Measurements from ENCODE around the gene UBXN7. TPM values are rescaled to one million over a fixed set of nuclear protein-coding genes. Genes with fewer than 3 reads are reported as not detected.

The UBXN7 gene
- total and polyA plus RNA-seq, 2 of the 8 experiments (the other 6 are each of a cell fraction or from before 2014, with no cell fraction given) = 18.5 to 109 TPM

GRCh38 chr3:196463804-196464203 is 31.6 kb upstream of the UBXN7 start:
- H3K23me2 ChIP-seq (ENCODE audit: low read depth, low read length) = peaks cover 10% of the 10 kb centered on the region; the same call in 1 of the 2 replicates
- H4K91ac ChIP-seq (replicated peaks; ENCODE audit: insufficient read length, low read length) = no peak overlapping the region
- TF ChIP-seq EZH2 (IDR thresholded peaks at IDR 0.05; ENCODE audit: low read depth, low read length, severe bottlenecking) = no peak
- TF ChIP-seq CREB1 (IDR thresholded peaks at IDR 0.05) = no peak
- TF ChIP-seq CEBPB (IDR thresholded peaks at IDR 0.05; ENCODE audit: low read depth, low read length) = no peak
- no peak for TF ChIP-seq KDM4A (IDR thresholded peaks at IDR 0.05; ENCODE audit: low read depth, low read length, severe bottlenecking)
- no peak for TF ChIP-seq TEAD4 (IDR thresholded peaks at IDR 0.05; ENCODE audit: low read depth, low read length)
- no peak for TF ChIP-seq POLR2A (IDR thresholded peaks at IDR 0.05; ENCODE audit: control extremely low read depth in 1 of 2, low read depth in 2 of 2, low read length in 2 of 2)
- TF ChIP-seq TAF1 (IDR thresholded peaks at IDR 0.05; ENCODE audit: low read depth, low read length) = no peak
- TF ChIP-seq PHF8 (conservative IDR thresholded peaks at IDR 0.05; ENCODE audit: low read depth, low read length) = no peak
- no peak for TF ChIP-seq HDAC2 (IDR thresholded peaks at IDR 0.05; ENCODE audit: borderline replicate concordance in 1 of 2, low read depth in 2 of 2, low read length in 2 of 2)
- no peak for TF ChIP-seq EP300 (IDR thresholded peaks at IDR 0.05; ENCODE audit: borderline replicate concordance in 1 of 2, low read depth in 2 of 2, low read length in 2 of 2)
- TF ChIP-seq NRF1 (IDR thresholded peaks at IDR 0.05; ENCODE audit: low read depth, low read length) = no peak
- no peak overlapping the region for H2BK15ac ChIP-seq (ENCODE audit: low read length)
- no peak overlapping the region for H2BK12ac ChIP-seq (ENCODE audit: low read depth, low read length)
- DNase-seq (ENCODE audit: low read depth in 1 of 2, low spot score in 2 of 2) = no peak
- no peak overlapping the region for H2BK120ac ChIP-seq (replicated peaks; ENCODE audit: low read depth, low read length)
- H4K20me1 ChIP-seq (replicated peaks in 1 of 2; ENCODE audit: control insufficient read depth in 1 of 2, insufficient read depth in 2 of 2, low read length in 2 of 2) = no peaks in the 10 kb centered on the region
- no peak overlapping the region for H3K56ac ChIP-seq (replicated peaks; ENCODE audit: insufficient read length, low read depth, low read length)
- WGBS, 2 experiments (ENCODE audit: extremely low coverage in 1 of 2, insufficient coverage in 1 of 2, insufficient read length in 1 of 2, insufficient replicate concordance in 2 of 2, low coverage in 1 of 2, low lambda C conversion rate in 2 of 2, missing lambda C conversion rate in 1 of 2) = 91% methylated on average over 3 of the region's 3 CpGs; no CpG with 5 or more reads in 1 of the 2 experiments
- no peak overlapping the region for H3K4ac ChIP-seq (replicated peaks; ENCODE audit: insufficient read length, low read depth, low read length)
- no peak overlapping the region for H4K8ac ChIP-seq (ENCODE audit: extremely low read depth, insufficient read depth, low read length)
- ChIA-PET CTCF (ENCODE audit: partially characterized antibody) (interaction anchor here (1.4 to 1.5 kb wide), 2 partner anchors 10 kb away, joined by 5 read pairs; no protein-coding TSS in a partner anchor), POLR2A (ENCODE audit: partially characterized antibody) (interaction anchor here (1.4 kb wide), 1 partner anchor 10 kb away, joined by 3 read pairs; no protein-coding TSS in a partner anchor)
- no peaks in the 10 kb centered on the region for H3K79me2 ChIP-seq (ENCODE audit: control insufficient read depth in 1 of 2, insufficient read depth in 2 of 2, low read length in 2 of 2)
- H3K4me3 ChIP-seq (ENCODE audit: extremely low read depth in 1 of 4, insufficient read depth in 2 of 4, low read depth in 3 of 4, low read length in 4 of 4) = no peak overlapping the region
- FAIRE-seq = no peak
- H3K9ac ChIP-seq (replicated peaks in 1 of 4; ENCODE audit: extremely low read depth in 1 of 4, low read depth in 3 of 4, low read length in 3 of 4) = no peak overlapping the region
- no peak overlapping the region for H4K5ac ChIP-seq (ENCODE audit: insufficient read length, low read depth, low read length)
- no peaks in the 10 kb centered on the region for H3K4me1 ChIP-seq (replicated peaks in 1 of 4; ENCODE audit: control insufficient read depth in 3 of 4, insufficient read depth in 4 of 4, low read length in 3 of 4)
- H3K9me3 ChIP-seq (ENCODE audit: insufficient read depth in 2 of 2, low read depth in 1 of 2, low read length in 1 of 2) = no peaks in the 10 kb centered on the region
- H3K27me3 ChIP-seq (replicated peaks in 1 of 4; ENCODE audit: control insufficient read depth in 3 of 4, extremely low read depth in 1 of 4, insufficient read depth in 3 of 4, low read length in 3 of 4) = no peaks in the 10 kb centered on the region
- H2BK20ac ChIP-seq (ENCODE audit: low read length) = no peak overlapping the region
- no peak overlapping the region for H3K14ac ChIP-seq (ENCODE audit: insufficient read length)
- no peak overlapping the region for H2AK5ac ChIP-seq (ENCODE audit: low read depth, low read length)
- H3K79me1 ChIP-seq (ENCODE audit: low read depth, low read length) = no peaks in the 10 kb centered on the region
- peaks cover 0 to 3% (median 0%) of the 10 kb centered on the region in 4 experiments; a peak in 1 of 8 replicates for H3K36me3 ChIP-seq (ENCODE audit: control insufficient read depth in 2 of 4, insufficient read depth in 4 of 4, low read length in 3 of 4)
- no peak overlapping the region for H2AFZ ChIP-seq (ENCODE audit: low read length)
- H3K4me2 ChIP-seq (ENCODE audit: insufficient read depth in 1 of 2, low read depth in 2 of 2, low read length in 2 of 2) = no peak overlapping the region
- H3K23ac ChIP-seq (ENCODE audit: insufficient read length) = no peak overlapping the region
- H3K18ac ChIP-seq (ENCODE audit: extremely low read depth, low read length) = no peak overlapping the region
- H2BK5ac ChIP-seq (ENCODE audit: low read depth, low read length) = no peak overlapping the region
- no peak overlapping the region for H3K27ac ChIP-seq (ENCODE audit: low read depth, low read length)

Data from H1 (cell line).